ENCODE measurements around the gene SYNPR.

GRCh38 chr3:63395960-63396359 is 117.9 kb downstream of the SYNPR start:
- TF ChIP-seq CTCF (conservative IDR thresholded peaks at IDR 0.05 in 1 of 2, IDR thresholded peaks at IDR 0.05 in 1 of 2; ENCODE audit: extremely low read depth in 1 of 2, insufficient read depth in 1 of 2, low read depth in 1 of 2, low read length in 2 of 2) (no peak), EZH2 (IDR thresholded peaks at IDR 0.05; ENCODE audit: borderline replicate concordance, low read length) (no peak)

Measured in mammary epithelial cell (primary cell).